SK-N-SH treated with all-trans-retinoic acid at 6 μM for 48 hours (cell line): ENCODE measurements around the gene WIZ.
A peak's percentile ranks its signal among the peaks of the same experiment; 100 is the strongest.

Experiments used
- ATAC-seq: fragments of 200-7000 bp; cut with Tn5 transposase; 3 replicates; pipeline ENCODE4 v1.9.1; 2020; ENCODE audit warnings: mild to moderate bottlenecking, moderate library complexity
- ARNTL ChIP-seq: fragments of 450-650 bp; formaldehyde crosslinking; IDR thresholded peaks from 2 replicates; pipeline ENCODE4 v1.5.0; 2020; ENCODE audit warnings: low read depth, mild to moderate bottlenecking, moderate library complexity, borderline replicate concordance
- BACH2 ChIP-seq: fragments of 250-450 bp; sonication (Bioruptor Pico); IDR thresholded peaks from 2 replicates; pipeline ENCODE4 v1.9.0; 2021; ENCODE audit warnings: mild to moderate bottlenecking, borderline replicate concordance
- ESRRG ChIP-seq: fragments of 250-450 bp; sonication (Bioruptor Pico); IDR thresholded peaks from 2 replicates; pipeline ENCODE4 v1.6.1; 2021; ENCODE audit warnings: mild to moderate bottlenecking
- GLIS3 ChIP-seq: fragments of 250-450 bp; sonication (Bioruptor Pico); IDR thresholded peaks from 2 replicates; pipeline ENCODE4 v1.5.0; 2020; ENCODE audit warnings: mild to moderate bottlenecking, moderate library complexity
- ISL1 ChIP-seq: fragments of 250-450 bp; sonication (Bioruptor Pico); IDR thresholded peaks from 2 replicates; pipeline ENCODE4 v2.1.2; 2022; ENCODE audit warnings: mild to moderate bottlenecking, moderate library complexity
- OSR1 ChIP-seq: fragments of 250-450 bp; sonication (Bioruptor Pico); IDR thresholded peaks from 2 replicates; pipeline ENCODE4 v1.8.0; 2022; ENCODE audit warnings: moderate library complexity, mild to moderate bottlenecking, inconsistent platforms
- PPARA ChIP-seq: fragments of 250-450 bp; sonication (Bioruptor Pico); IDR thresholded peaks from 2 replicates; pipeline ENCODE4 v1.5.0; 2020; ENCODE audit warnings: mild to moderate bottlenecking, borderline replicate concordance
- RARB ChIP-seq: fragments of 250-450 bp; sonication (Bioruptor Pico); IDR thresholded peaks from 2 replicates; pipeline ENCODE4 v1.8.0; 2021; ENCODE audit warnings: mild to moderate bottlenecking, moderate library complexity
- SNAI2 ChIP-seq: fragments of 250-450 bp; sonication (Bioruptor Pico); IDR thresholded peaks from 2 replicates; pipeline ENCODE4 v1.5.0; 2020; ENCODE audit warnings: mild to moderate bottlenecking, moderate library complexity
- TCF4 ChIP-seq: fragments of 250-450 bp; sonication (Bioruptor Pico); IDR thresholded peaks from 2 replicates; pipeline ENCODE4 v1.8.0; 2021; ENCODE audit warnings: mild to moderate bottlenecking, moderate library complexity, borderline replicate concordance
- TOX ChIP-seq: fragments of 250-450 bp; sonication (Bioruptor Pico); IDR thresholded peaks from 2 replicates; pipeline ENCODE4 v1.8.0; 2021; ENCODE audit warnings: mild to moderate bottlenecking, moderate library complexity, borderline replicate concordance
- ZC3H10 ChIP-seq: fragments of 250-450 bp; sonication (Bioruptor Pico); IDR thresholded peaks from 2 replicates; pipeline ENCODE4 v1.5.1; 2021; ENCODE audit warnings: mild to moderate bottlenecking, moderate library complexity
- ZFP3 ChIP-seq: fragments of 250-450 bp; sonication (Bioruptor Pico); IDR thresholded peaks from 2 replicates; pipeline ENCODE4 v1.5.0; 2020; ENCODE audit warnings: mild to moderate bottlenecking, moderate library complexity
- ZFP30 ChIP-seq: fragments of 450-650 bp; formaldehyde crosslinking; IDR thresholded peaks from 2 replicates; pipeline ENCODE4 v1.5.0; 2022; ENCODE audit warnings: mild to moderate bottlenecking, moderate library complexity
- ZNF565 ChIP-seq: fragments of 450-650 bp; formaldehyde crosslinking; conservative IDR thresholded peaks from 2 replicates; pipeline ENCODE4 v1.5.0; 2020; ENCODE audit warnings: low read depth, mild to moderate bottlenecking, moderate library complexity
- ZNF70 ChIP-seq: fragments of 450-650 bp; formaldehyde crosslinking; IDR thresholded peaks from 2 replicates; pipeline ENCODE4 v1.5.0; 2020; ENCODE audit warnings: mild to moderate bottlenecking, moderate library complexity
- ZNF8 ChIP-seq: fragments of 450-650 bp; formaldehyde crosslinking; IDR thresholded peaks from 2 replicates; pipeline ENCODE4 v1.5.0; 2020; ENCODE audit warnings: mild to moderate bottlenecking, moderate library complexity
- TF ChIP-seq, protein P1 (sequence below): fragments of 250-450 bp; sonication (Bioruptor Pico); IDR thresholded peaks from 2 replicates; pipeline ENCODE4 v1.8.0; 2021; ENCODE audit warnings: low read depth, mild to moderate bottlenecking, moderate library complexity, borderline replicate concordance
- TF ChIP-seq, protein P2 (sequence below): fragments of 250-450 bp; sonication (Bioruptor Pico); IDR thresholded peaks from 2 replicates; pipeline ENCODE4 v1.5.1; 2021; ENCODE audit warnings: mild to moderate bottlenecking, moderate library complexity
- TF ChIP-seq, protein P3 (sequence below): fragments of 250-450 bp; sonication (Bioruptor Pico); IDR thresholded peaks from 2 replicates; pipeline ENCODE4 v1.5.1; 2020; ENCODE audit warnings: low read depth, mild to moderate bottlenecking, moderate library complexity
- TF ChIP-seq, protein P4 (sequence below): fragments of 250-450 bp; sonication (Bioruptor Pico); IDR thresholded peaks from 2 replicates; pipeline ENCODE4 v1.5.0; 2020; ENCODE audit warnings: mild to moderate bottlenecking, moderate library complexity

WIZ gene

DNA sequence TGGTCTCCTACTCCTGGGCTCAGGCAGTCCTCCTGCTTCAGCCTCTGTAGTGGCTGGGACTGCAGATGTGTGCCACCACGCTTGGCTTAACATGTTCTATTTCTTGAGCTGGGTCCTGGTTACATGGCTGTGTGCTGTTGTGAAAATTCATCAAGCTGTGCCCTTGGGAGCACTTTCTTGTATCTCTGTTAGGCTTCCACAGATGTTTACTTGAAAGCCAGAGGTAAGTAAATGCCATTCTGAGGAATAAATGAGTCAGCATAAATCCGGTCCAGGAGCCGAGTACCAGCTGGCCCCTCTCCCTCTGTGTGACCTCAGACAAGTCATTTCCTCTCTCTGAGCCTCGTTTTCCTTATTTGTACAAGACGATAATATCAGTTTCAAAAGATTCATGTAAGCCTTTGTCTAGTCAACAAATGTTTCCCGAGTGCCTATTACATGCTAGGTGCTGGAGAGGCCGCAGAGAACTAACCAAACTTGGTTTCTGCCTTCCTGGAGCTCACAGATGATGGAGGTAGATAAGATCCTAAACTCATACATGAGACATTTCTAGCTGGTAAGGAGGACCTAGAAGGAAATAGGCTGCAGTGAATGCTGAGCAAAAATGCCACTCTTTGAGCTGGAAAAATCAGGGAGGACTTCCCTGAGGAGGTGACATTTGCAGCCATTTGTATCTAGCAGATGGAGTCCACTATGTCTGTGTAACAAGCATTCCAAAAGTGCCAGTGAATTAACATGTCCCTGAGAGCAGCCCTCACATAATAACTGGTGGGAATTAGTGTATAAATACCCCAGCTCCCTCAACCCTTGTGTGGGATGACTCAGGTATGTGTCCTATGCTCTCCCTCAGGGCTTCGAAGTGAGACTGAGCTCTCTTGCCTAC, 17.3 kb upstream of the WIZ start:
- peak; percentile 13; the same call in 1 of the 3 replicates for ATAC-seq

DNA sequence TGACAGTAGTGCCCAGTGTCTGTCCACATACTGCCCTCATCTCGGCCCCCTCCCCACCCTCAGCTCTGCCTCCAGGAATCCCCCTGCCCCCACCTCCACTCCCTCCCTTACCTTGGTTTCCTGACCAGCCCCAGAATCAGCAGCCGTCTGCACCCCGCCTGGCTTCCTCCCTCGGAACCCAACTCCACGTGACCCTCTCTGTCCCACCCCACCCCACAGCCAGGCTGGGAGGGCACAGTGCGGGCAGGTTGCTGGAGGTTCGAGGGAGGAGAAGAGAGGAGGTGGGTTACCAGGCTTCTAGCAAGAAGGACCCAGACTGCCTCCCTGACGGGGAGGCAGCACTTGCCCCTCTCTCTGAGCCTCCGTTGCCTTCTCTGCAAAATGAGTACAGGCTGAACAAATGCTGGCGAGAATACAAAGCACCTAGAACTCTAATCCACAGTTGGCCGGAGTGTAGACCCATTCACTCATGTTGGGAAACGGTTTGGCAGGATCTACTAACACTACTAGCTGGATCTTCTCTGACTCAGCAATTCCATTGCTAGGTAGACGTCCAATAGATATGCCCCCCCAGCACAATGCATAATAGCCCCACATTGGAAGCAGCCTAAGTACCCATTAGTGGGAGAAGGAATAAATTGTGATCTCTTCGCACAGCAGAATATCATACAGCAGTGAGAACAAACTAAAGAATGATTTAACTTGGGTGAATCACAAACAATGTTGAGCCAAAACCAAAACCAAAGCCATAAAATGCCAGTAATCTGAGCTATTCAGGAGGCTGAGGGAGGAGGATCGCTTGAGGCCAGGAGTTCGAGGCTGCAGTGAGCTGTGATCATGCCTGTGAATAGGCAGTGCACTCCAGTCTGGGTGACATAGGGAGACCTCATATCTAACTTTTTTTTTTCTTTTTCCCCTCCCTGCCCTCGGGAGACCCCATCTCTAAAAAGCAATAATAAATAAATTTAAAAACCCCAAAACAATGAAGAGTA, 14.9 kb upstream of the WIZ start, which contains the start of gene RASAL3:
Gene RASAL3 (minus strand): TSS at position 151 of the 992 bp plus-strand sequence. CDS start 186 bp downstream, outside the sequence.
- TF ChIP-seq, protein P1, sequence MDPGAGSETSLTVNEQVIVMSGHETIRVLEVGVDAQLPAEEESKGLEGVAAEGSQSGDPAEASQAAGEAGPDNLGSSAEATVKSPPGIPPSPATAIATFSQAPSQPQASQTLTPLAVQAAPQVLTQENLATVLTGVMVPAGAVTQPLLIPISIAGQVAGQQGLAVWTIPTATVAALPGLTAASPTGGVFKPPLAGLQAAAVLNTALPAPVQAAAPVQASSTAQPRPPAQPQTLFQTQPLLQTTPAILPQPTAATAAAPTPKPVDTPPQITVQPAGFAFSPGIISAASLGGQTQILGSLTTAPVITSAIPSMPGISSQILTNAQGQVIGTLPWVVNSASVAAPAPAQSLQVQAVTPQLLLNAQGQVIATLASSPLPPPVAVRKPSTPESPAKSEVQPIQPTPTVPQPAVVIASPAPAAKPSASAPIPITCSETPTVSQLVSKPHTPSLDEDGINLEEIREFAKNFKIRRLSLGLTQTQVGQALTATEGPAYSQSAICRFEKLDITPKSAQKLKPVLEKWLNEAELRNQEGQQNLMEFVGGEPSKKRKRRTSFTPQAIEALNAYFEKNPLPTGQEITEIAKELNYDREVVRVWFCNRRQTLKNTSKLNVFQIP (CRISPR knock-in tag), result no peak
- TF ChIP-seq ARNTL (CRISPR knock-in tag) (no peak), ZNF70 (CRISPR knock-in tag) (no peak), ZNF8 (no peak), TCF4 (CRISPR knock-in tag) (no peak), ESRRG (no peak), ZNF565 (no peak), SNAI2 (no peak), ZFP30 (CRISPR knock-in tag) (no peak), GLIS3 (CRISPR knock-in tag) (no peak), ISL1 (CRISPR knock-in tag) (no peak), TOX (CRISPR knock-in tag) (no peak), OSR1 (CRISPR knock-in tag) (no peak), PPARA (CRISPR knock-in tag) (no peak), RARB (no peak)
- TF ChIP-seq, protein P2, sequence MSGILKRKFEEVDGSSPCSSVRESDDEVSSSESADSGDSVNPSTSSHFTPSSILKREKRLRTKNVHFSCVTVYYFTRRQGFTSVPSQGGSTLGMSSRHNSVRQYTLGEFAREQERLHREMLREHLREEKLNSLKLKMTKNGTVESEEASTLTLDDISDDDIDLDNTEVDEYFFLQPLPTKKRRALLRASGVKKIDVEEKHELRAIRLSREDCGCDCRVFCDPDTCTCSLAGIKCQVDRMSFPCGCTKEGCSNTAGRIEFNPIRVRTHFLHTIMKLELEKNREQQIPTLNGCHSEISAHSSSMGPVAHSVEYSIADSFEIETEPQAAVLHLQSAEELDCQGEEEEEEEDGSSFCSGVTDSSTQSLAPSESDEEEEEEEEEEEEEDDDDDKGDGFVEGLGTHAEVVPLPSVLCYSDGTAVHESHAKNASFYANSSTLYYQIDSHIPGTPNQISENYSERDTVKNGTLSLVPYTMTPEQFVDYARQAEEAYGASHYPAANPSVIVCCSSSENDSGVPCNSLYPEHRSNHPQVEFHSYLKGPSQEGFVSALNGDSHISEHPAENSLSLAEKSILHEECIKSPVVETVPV, result no peak
- TF ChIP-seq, all 23 proteins: peak for 0
- no peak for ATAC-seq

More for the DNA sequence above, 17.3 kb upstream of the WIZ start:
- TF ChIP-seq ESRRG, result no peak
- TF ChIP-seq GLIS3 (CRISPR knock-in tag), result no peak
- no peak for TF ChIP-seq BACH2 (CRISPR knock-in tag)
- TF ChIP-seq RARB, result no peak
- no peak for TF ChIP-seq TOX (CRISPR knock-in tag)
- TF ChIP-seq ZNF565, result no peak
- TF ChIP-seq, protein P3, sequence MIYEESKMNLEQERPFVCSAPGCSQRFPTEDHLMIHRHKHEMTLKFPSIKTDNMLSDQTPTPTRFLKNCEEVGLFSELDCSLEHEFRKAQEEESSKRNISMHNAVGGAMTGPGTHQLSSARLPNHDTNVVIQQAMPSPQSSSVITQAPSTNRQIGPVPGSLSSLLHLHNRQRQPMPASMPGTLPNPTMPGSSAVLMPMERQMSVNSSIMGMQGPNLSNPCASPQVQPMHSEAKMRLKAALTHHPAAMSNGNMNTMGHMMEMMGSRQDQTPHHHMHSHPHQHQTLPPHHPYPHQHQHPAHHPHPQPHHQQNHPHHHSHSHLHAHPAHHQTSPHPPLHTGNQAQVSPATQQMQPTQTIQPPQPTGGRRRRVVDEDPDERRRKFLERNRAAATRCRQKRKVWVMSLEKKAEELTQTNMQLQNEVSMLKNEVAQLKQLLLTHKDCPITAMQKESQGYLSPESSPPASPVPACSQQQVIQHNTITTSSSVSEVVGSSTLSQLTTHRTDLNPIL, result no peak
- no peak for TF ChIP-seq ISL1 (CRISPR knock-in tag)
- TF ChIP-seq TCF4 (CRISPR knock-in tag), result no peak
- no peak for TF ChIP-seq PPARA (CRISPR knock-in tag)
- TF ChIP-seq SNAI2, result no peak

DNA sequence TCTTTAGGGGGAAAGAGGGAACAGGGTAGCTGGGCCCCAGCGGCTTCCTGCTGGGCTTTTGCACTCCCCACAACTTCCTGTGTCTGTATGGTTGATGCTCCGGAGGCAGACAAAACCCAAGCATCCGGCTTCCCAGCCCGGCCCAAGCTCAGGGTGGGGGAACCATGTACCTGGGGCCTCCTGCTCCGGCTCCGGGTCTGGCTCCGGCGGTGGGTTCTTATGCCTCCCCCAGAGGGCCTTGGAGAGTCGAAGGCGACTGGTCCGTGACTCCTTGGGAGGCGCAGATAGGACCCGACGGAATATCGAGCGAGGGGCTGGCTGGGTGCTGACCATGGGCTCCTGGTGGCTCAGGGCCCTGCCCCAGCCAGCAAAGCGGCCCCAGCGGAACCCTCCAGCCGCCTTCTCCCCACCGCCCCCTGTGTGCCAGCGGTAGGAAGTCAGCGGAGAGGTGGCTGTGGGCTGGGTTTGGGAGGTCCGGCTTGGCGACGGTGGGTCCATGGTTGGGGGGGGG, 14.2 kb upstream of the WIZ start:
- no peak for ATAC-seq
- TF ChIP-seq RARB (no peak), PPARA (CRISPR knock-in tag) (no peak), ZC3H10 (CRISPR knock-in tag) (no peak), SNAI2 (no peak), ISL1 (CRISPR knock-in tag) (no peak), ZNF8 (no peak), BACH2 (CRISPR knock-in tag) (no peak), ZFP3 (no peak), TCF4 (CRISPR knock-in tag) (no peak), ESRRG (no peak)
- TF ChIP-seq, protein P3, result no peak
- TF ChIP-seq, protein P2, result no peak
- TF ChIP-seq, protein P4, sequence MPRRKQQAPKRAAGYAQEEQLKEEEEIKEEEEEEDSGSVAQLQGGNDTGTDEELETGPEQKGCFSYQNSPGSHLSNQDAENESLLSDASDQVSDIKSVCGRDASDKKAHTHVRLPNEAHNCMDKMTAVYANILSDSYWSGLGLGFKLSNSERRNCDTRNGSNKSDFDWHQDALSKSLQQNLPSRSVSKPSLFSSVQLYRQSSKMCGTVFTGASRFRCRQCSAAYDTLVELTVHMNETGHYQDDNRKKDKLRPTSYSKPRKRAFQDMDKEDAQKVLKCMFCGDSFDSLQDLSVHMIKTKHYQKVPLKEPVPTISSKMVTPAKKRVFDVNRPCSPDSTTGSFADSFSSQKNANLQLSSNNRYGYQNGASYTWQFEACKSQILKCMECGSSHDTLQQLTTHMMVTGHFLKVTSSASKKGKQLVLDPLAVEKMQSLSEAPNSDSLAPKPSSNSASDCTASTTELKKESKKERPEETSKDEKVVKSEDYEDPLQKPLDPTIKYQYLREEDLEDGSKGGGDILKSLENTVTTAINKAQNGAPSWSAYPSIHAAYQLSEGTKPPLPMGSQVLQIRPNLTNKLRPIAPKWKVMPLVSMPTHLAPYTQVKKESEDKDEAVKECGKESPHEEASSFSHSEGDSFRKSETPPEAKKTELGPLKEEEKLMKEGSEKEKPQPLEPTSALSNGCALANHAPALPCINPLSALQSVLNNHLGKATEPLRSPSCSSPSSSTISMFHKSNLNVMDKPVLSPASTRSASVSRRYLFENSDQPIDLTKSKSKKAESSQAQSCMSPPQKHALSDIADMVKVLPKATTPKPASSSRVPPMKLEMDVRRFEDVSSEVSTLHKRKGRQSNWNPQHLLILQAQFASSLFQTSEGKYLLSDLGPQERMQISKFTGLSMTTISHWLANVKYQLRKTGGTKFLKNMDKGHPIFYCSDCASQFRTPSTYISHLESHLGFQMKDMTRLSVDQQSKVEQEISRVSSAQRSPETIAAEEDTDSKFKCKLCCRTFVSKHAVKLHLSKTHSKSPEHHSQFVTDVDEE, result no peak
